GM23248 (cell line): ENCODE measurements around the gene CATSPER4.

Experiments used
- EZH2 ChIP-seq: fragments of 200-600 bp; sonication (generic); IDR thresholded peaks from 2 replicates; pipeline ENCODE4 v1.6.1; 2018; ENCODE audit warnings: antibody characterized with exemption, mild to moderate bottlenecking; ENCODE audit not compliant: insufficient read depth, poor library complexity, severe bottlenecking
- EZH2phosphoT487 ChIP-seq: fragments of 200-600 bp; sonication (generic); IDR thresholded peaks from 2 replicates; pipeline ENCODE4 v1.6.1; 2018; ENCODE audit warnings: antibody characterized with exemption, moderate library complexity, mild to moderate bottlenecking, low read depth; ENCODE audit not compliant: insufficient read depth

GRCh38 chr1:26218906-26219494 lies 28.6 kb downstream of the CATSPER4 start:
- TF ChIP-seq EZH2 (no peak), EZH2phosphoT487 (no peak)
